ENCODE data around the gene ARHGEF1. TPM values are rescaled to one million over a fixed set of nuclear protein-coding genes. Genes with fewer than 3 reads are reported as not detected.
"Not testable (repeated sequence)": the region's sequence is repeated elsewhere in the genome, so short reads cannot be mapped to it uniquely, and the experiment has no call there.

ARHGEF1 gene
- total RNA-seq, 1 donor from 2014 or later: 10.2 TPM

DNA sequence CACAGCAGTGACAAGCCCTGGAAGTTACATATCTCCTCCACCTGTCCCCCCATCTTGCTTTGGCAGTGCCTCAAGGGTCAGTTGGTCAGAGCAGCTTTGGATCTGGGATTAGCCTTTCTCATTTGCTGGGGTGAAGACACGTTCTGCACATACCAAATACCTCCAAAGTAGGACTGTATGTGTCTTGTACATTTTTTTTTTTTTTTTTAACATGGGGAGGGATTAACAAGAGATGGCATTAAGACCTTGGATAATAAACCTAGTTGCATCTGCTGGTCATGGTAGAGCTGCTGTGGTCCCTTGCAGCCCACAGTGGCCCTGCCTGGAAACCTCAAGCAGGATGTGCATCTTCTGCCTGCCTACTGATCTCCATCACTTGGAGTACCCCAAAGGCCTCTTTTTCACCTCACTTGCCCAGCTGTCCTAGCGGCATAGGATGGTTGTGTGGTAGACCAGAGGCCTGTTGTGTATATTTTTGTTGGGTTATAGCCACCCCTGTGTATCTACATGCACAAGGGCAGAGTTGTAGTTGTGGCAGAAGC lies 20.5 kb upstream of the ARHGEF1 start:
- no peak for FAIRE-seq
- DNase-seq (ENCODE audit: low spot score in 2 of 2): no peak

DNA sequence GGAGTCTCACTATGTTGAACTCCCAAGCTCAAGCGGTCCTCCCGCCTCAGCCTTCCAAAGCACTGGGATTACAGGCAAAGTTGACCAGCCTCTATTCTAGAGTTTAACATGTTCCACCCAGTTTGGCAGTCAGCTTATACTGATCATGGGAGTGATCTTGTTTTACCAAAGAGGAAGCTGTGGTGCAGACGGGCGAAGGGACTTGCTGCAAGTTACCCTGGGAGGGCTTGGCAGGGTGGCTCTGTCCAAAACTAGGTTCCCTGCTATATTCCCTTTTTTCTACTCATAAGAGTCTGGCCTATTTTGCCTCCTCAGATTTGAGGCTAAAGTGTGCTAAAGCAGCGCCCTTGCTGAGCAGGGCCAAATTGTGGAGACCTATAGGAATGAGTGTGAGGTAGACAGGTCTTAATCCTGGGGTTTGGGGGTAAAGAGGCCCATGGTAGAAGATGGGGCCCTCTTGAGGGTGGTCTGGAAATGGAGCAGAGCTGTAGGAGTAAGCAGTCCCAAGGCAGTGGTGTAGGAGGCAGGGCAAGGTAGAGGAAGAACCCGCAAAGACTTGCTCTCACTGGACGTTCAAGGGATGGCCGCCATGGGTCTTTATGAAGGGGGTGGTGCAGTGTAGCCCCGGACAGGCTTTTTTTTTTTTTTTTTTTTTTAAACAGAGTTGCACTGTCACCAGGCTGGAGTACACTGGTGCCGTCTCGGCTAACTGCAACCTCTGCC lies 19.6 kb upstream of the ARHGEF1 start:
- FAIRE-seq: no peak

DNA sequence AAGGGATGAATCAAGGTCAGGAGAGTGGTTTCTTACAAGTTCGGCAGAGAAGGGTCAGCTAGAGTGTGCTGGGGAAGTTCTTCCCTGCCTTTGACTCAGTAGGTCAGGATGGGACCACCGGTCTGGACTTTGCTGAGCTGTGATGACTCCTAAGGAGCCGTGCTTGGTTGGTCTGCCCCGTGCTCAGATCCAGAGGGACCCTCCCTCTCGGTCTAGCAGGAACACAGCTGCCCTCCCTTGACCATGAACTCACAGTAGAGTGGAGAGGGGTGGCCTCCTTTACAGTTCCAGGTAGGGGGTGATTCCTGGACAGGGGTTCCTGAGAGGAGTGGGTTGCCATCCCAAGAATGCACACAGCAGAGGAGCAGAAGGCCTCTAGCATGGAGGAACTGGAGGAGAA lies 18.6 kb upstream of the ARHGEF1 start:
- FAIRE-seq (no peak), DNase-seq (ENCODE audit: low spot score in 2 of 2) (no peak)

More for the DNA sequence above, 19.6 kb upstream of the ARHGEF1 start:
- no peak for DNase-seq (ENCODE audit: low spot score in 2 of 2)

- FAIRE-seq: no peak
- no peak for DNase-seq (ENCODE audit: low spot score in 2 of 2)
Observed at GRCh38 chr19:41866284-41866683, 16.7 kb upstream of the ARHGEF1 start.

GRCh38 chr19:41868120-41868988 lies 14.6 kb upstream of the ARHGEF1 start:
- DNase-seq (ENCODE audit: low spot score in 2 of 2) (no peak), FAIRE-seq (no peak)

DNA sequence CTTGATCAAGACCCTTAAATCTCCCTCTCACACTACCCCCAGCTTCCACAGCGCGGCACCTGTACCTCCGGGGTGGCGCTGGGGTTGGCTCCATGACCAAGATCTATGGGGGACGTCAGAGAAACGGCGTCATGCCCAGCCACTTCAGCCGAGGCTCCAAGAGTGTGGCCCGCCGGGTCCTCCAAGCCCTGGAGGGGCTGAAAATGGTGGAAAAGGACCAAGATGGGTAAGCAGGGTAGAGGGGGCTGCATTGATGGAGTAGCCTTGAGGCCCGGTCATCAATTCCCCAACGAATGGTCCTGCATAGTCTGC lies 14.0 kb upstream of the ARHGEF1 start:
- FAIRE-seq (no peak), DNase-seq (ENCODE audit: low spot score in 2 of 2) (no peak)

GRCh38 chr19:41869374-41869955 lies 13.5 kb upstream of the ARHGEF1 start:
- DNase-seq (ENCODE audit: low spot score in 2 of 2): no peak
- no peak for FAIRE-seq

DNA sequence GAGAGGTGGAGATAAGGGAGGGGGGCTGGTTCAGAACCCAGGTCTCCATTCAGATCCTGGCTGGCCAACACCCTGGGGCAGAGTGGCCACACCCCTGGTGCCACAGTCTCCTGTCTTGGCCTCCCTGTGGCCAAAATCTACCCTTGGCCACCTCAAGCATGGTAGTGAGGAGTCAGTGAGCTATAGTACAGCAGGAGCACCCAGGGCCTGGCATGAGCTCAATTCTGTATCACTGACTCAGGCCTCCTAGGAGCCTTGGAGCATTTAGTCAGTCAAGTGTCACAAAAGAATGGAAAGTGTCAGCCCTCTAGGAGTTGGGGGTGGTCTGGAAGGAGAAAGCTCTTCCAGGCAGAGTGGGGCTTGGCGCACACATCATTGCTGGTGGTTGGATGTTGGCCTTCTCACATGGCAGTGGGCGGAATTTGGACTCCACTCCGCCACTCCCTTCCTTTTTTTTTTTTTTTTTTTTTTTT lies 12.5 kb upstream of the ARHGEF1 start:
- DNase-seq (ENCODE audit: low spot score in 2 of 2): no peak
- no peak for FAIRE-seq

- no peak for DNase-seq (ENCODE audit: low spot score in 2 of 2)
Observed at GRCh38 chr19:41871573-41872383, 11.2 kb upstream of the ARHGEF1 start.

DNA sequence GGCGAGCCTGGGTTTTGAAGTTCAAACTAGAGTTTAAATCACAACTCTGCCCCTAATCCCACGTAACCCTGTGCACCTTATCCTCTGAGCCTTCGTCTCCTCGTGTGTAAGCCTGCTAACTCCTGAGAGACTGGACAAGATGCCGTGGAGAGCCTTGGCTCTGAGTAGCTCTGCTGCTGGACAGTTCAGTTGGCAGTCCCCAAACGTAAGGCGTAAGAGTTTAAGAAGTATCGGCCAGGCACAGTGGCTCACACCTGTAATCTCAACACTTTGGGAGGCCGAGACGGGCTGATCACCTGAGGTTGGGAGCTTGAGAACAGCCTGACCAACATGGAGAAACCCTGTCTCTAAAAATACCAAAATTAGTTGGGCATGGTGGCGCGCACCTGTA lies 10.6 kb upstream of the ARHGEF1 start:
- DNase-seq (ENCODE audit: low spot score in 2 of 2): no peak
- FAIRE-seq: no peak

More at GRCh38 chr19:41871573-41872383, 11.2 kb upstream of the ARHGEF1 start:
- FAIRE-seq: no peak

- FAIRE-seq (no peak), DNase-seq (ENCODE audit: low spot score in 2 of 2) (peak; percentile 30 to 56)
Observed at GRCh38 chr19:41872775-41873647, 10.0 kb upstream of the ARHGEF1 start.

- not testable (repeated sequence) for DNase-seq (ENCODE audit: low spot score in 2 of 2); FAIRE-seq
Observed at GRCh38 chr19:41875973-41876372, 7.0 kb upstream of the ARHGEF1 start.

DNA sequence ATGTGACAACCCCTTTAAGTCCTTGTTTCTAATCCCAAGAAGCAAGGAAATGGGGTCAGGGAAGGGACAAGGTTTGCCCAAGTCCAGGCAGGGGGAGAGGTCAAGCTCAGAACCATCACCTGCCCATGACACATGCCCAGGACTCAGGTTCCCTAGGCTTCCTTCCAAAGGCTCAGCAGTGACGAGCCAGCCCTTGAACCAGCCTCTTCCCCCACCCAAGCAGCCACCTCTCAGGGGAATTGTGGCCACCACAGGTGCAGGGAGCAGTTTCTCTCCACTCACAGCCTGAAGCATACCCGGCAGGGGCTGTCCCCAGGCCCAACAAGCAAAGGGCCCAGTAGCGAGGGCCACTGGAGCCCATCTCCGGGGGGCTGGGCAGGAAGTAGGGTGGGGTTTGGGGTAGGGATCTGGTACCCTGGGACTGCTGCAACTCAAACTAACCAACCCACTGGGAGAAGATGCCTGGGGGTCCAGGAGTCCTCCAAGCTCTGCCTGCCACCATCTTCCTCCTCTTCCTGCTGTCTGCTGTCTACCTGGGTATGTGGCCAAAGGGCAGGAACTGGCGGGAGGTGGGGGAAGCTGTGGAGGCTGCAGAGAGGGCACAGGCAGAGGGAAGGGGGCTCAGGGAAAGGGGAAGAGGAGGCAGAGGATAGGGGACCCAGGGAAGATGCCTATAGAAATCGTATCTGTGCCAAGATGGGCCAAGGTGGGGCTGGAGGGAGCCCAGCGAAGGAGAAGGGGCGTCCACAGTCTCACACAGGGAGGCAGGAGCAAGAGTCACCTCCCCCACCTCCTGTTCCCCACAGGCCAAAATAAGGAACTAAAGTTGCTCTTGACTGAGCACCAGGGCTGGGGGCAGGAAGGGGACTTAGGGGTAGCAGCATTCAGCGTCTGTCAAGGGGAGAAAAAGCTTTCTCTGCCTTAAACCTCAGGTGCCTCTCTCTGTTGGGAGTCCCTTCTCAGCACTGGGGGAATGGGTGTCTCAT lies 5.8 kb upstream of the ARHGEF1 start, which contains the start of gene CD79A:
Gene CD79A (plus strand): TSS at position 433 of the 986 bp plus-strand sequence. CDS start 26 bp downstream, at position 459.
- FAIRE-seq (no peak), DNase-seq (ENCODE audit: low spot score in 2 of 2) (no peak)

DNA sequence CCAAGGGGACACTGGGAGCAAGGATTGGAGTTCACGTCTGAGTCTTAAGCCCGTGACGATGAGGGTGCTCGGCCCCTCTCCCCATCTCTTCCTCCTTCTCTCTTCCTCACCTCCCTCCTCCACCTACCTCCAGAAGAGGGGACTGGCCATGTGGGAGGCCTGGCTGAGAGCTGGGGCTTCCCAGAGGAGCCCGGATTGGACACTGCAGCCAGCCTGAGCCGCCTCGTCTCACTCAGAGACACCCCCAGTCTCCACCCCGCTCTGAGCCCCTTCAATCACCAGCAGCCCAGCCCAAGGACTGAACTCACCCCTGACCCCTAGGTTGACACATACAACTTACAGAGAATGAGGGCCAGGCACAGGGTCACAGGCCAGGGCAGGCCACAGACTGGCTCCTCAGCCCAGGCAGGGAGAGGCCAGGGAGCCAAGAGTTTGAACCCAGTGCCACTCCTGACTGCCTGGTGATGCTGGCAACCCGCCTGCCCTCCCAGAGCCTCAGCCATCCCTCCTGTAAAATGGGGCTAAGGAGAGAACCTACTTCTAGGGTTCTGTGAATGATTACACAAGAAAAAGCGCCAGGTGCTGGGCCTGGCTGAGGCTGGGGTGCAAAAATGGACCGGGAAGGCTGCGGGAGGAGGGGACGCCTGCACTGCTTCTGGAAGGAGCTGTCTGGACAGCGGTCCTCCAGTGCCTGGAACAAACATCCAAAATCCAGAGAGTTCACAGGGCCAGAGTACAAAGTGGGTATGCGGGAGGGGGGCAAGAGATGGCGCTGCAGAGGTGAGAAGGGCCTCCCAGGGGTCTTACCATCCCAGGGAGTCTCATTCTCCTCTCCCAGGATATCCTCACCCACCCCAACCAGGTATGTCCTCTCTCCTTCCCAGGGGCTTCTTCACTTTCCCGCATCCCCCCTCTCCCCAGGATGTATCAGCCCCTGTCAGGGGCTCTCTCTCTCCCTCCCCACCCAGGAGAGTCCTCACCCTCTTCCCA lies 4.8 kb upstream of the ARHGEF1 start:
- FAIRE-seq: no peak
- no peak for DNase-seq (ENCODE audit: low spot score in 2 of 2)

DNA sequence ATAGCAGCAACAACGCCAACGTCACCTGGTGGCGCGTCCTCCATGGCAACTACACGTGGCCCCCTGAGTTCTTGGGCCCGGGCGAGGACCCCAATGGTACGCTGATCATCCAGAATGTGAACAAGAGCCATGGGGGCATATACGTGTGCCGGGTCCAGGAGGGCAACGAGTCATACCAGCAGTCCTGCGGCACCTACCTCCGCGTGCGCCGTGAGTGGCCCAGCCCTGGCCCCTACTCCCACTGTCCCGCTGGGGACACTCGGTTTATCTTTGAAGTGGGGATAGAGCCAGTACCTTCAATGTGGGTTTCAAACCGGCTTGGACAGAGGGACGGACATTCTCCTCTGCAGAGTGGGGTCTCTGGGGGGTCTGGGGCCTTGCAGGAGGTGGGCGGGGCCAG lies 3.9 kb upstream of the ARHGEF1 start:
- no peak for FAIRE-seq

GRCh38 chr19:41879670-41880328 lies 3.2 kb upstream of the ARHGEF1 start:
- DNase-seq (ENCODE audit: low spot score in 2 of 2) (no peak), FAIRE-seq (no peak)

More for the DNA sequence above, 3.9 kb upstream of the ARHGEF1 start:
- DNase-seq (ENCODE audit: low spot score in 2 of 2): no peak

Measured in frontal cortex (tissue), 4 donors.